T-helper 1 cell treated with Interleukin-12 subunit alpha and Interleukin-12 subunit beta and Interleukin-4 antibody, amounts not matched to agents 30 μg/mL and 1 μg/mL, for 36 hours (primary cell): Measurements from ENCODE around the gene SBK1.
A peak's percentile ranks its signal among the peaks of the same experiment; 100 is the strongest.
"Not testable (repeated sequence)": the region's sequence is repeated elsewhere in the genome, so short reads cannot be mapped to it uniquely, and the experiment has no call there.

Source experiments
- H3K27ac Mint-ChIP-seq: one replicate; pipeline ENCODE4 v1.8.0; 2021; ENCODE audit warnings: mild to moderate bottlenecking, mixed read lengths
- H3K27me3 Mint-ChIP-seq: one replicate; pipeline ENCODE4 v1.8.0; 2021; ENCODE audit warnings: low read depth, mixed read lengths
- H3K36me3 Mint-ChIP-seq: one replicate; pipeline ENCODE4 v1.8.0; 2021; ENCODE audit warnings: low read depth, mixed read lengths
- H3K4me1 Mint-ChIP-seq: one replicate; pipeline ENCODE4 v1.8.0; 2021; ENCODE audit warnings: low read depth, mixed read lengths
- H3K4me3 Mint-ChIP-seq: one replicate; pipeline ENCODE4 v1.8.0; 2021; ENCODE audit warnings: mild to moderate bottlenecking, moderate library complexity, mixed read lengths
- H3K9me3 Mint-ChIP-seq: one replicate; pipeline ENCODE4 v1.8.0; 2021; ENCODE audit warnings: mixed read lengths

The SBK1 gene

DNA sequence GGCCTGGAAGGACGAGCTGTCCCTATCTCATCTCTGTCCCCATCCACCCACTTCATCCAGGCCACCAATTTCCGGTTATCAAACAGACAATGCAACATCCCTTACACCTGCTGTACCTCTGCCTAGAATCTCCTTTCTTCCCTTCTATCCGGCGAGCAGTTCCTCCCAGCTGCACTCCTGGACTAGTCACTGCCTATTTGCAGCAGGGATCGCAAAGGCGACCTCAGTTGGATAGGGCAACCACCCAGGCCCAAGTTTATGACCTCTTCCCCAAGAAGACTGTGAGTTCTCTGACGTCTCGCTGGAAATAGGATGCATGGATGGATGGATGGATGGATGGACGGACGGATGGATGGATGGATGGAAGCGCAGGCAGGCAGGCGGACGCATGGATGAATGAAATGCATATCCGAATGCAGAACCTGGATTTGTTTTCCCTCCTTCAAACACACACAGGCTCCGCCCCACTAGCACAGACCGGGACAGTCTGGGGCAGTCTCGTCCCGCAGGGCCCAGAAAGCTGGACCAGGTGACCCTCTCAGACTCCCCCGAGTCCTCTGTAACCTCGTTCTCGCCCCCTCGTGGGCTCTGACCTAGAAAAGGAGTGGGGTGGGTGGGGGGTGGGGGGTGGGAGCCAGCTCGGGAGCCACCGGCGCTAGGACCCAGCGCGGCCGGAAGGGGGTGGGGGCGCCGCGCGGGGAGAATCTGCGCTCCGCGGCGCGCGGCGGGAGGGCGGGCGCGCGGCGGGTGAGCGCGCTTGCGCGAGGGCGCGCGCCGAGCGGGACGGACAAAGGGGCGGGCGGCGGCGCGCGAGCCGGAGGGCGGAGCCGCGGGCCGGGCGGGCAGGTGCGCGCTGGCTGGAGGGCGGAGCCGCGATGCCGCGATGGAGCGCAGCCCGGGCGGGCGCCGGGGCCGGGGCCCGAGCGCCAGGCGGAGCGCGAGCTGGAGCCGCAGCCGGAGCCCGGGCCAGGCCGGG is at the start of gene SBK1:
TSS of gene SBK1 (plus strand) at position 875 of the 976 bp plus-strand sequence. CDS start 24,867 bp downstream, outside the sequence.
- peaks cover 31% of the 10 kb centered on the region for H3K4me1 Mint-ChIP-seq

GRCh38 chr16:28249483-28249882 is 42.8 kb upstream of the SBK1 start:
- H3K4me3 Mint-ChIP-seq, H3K9me3 Mint-ChIP-seq, H3K27ac Mint-ChIP-seq, H3K4me1 Mint-ChIP-seq, H3K36me3 Mint-ChIP-seq, H3K27me3 Mint-ChIP-seq: not testable (repeated sequence)

More for the DNA sequence above, at the start of gene SBK1:
- H3K36me3 Mint-ChIP-seq = no peaks in the 10 kb centered on the region
- peak within 1 kb of the TSS; percentile 67 for H3K27ac Mint-ChIP-seq
- H3K27me3 Mint-ChIP-seq = peaks cover 28% of the 10 kb centered on the region
- peak within 1 kb of the TSS; percentile 89 for H3K4me3 Mint-ChIP-seq
- no peaks in the 10 kb centered on the region for H3K9me3 Mint-ChIP-seq

GRCh38 chr16:28250999-28251398 is 41.3 kb upstream of the SBK1 start:
- H3K27ac Mint-ChIP-seq = no peak overlapping the region
- no peaks in the 10 kb centered on the region for H3K36me3 Mint-ChIP-seq
- no peaks in the 10 kb centered on the region for H3K9me3 Mint-ChIP-seq
- no peaks in the 10 kb centered on the region for H3K4me1 Mint-ChIP-seq
- no peak overlapping the region for H3K4me3 Mint-ChIP-seq
- H3K27me3 Mint-ChIP-seq = peaks cover 4% of the 10 kb centered on the region

DNA sequence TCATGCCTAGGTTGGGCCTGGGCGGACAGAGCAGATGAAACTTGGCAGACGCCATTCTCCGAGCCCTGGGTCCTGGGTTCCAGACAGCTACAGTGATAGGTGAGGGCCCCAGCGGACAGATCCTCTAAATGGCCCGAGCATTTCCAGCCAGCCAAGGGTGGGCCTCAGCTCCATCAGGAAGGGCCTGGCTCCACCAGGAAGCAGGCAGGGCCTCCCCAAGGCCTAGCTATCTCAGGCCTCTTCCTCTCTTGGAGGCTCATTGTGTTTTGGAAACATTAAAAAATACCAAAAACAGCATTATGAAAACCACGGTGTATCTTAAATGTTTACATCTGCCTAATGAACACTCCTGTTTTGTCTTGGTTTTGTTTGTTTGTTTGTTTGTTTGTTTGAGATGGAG is 38.2 kb upstream of the SBK1 start:
- no peaks in the 10 kb centered on the region for H3K4me1 Mint-ChIP-seq
- H3K9me3 Mint-ChIP-seq = no peaks in the 10 kb centered on the region
- H3K27me3 Mint-ChIP-seq = peaks cover 4% of the 10 kb centered on the region
- no peak overlapping the region for H3K4me3 Mint-ChIP-seq
- H3K27ac Mint-ChIP-seq = no peak overlapping the region
- H3K36me3 Mint-ChIP-seq = no peaks in the 10 kb centered on the region

- H3K9me3 Mint-ChIP-seq = no peaks in the 10 kb centered on the region
- peaks cover 9% of the 10 kb centered on the region for H3K27me3 Mint-ChIP-seq
- H3K4me1 Mint-ChIP-seq = peaks cover 6% of the 10 kb centered on the region
- no peak overlapping the region for H3K4me3 Mint-ChIP-seq
- H3K27ac Mint-ChIP-seq = no peak overlapping the region
- no peaks in the 10 kb centered on the region for H3K36me3 Mint-ChIP-seq
These were observed 36.5 kb upstream of the SBK1 start for GRCh38 chr16:28255838-28256237.

GRCh38 chr16:28257256-28257655 is 35.1 kb upstream of the SBK1 start:
- H3K36me3 Mint-ChIP-seq = no peaks in the 10 kb centered on the region
- H3K27ac Mint-ChIP-seq = no peak overlapping the region
- peaks cover 6% of the 10 kb centered on the region for H3K27me3 Mint-ChIP-seq
- no peak overlapping the region for H3K4me3 Mint-ChIP-seq
- peaks cover 6% of the 10 kb centered on the region for H3K4me1 Mint-ChIP-seq
- no peaks in the 10 kb centered on the region for H3K9me3 Mint-ChIP-seq

GRCh38 chr16:28258567-28258966 is 33.8 kb upstream of the SBK1 start:
- Mint-ChIP-seq H3K9me3 (no peaks in the 10 kb centered on the region), H3K36me3 (no peaks in the 10 kb centered on the region), H3K27me3 (peaks cover 11% of the 10 kb centered on the region), H3K4me3 (no peak overlapping the region), H3K4me1 (peaks cover 6% of the 10 kb centered on the region), H3K27ac (no peak overlapping the region)

- Mint-ChIP-seq H3K27ac (no peak overlapping the region), H3K36me3 (no peaks in the 10 kb centered on the region), H3K27me3 (peaks cover 12% of the 10 kb centered on the region), H3K4me1 (peaks cover 6% of the 10 kb centered on the region), H3K4me3 (no peak overlapping the region), H3K9me3 (no peaks in the 10 kb centered on the region)
These were observed 33.1 kb upstream of the SBK1 start for GRCh38 chr16:28259091-28259780.

- Mint-ChIP-seq H3K9me3 (no peaks in the 10 kb centered on the region), H3K4me3 (no peak overlapping the region), H3K27me3 (peaks cover 16% of the 10 kb centered on the region), H3K27ac (no peak overlapping the region), H3K36me3 (no peaks in the 10 kb centered on the region), H3K4me1 (peaks cover 6% of the 10 kb centered on the region)
These were observed 32.6 kb upstream of the SBK1 start for GRCh38 chr16:28259781-28260150.

DNA sequence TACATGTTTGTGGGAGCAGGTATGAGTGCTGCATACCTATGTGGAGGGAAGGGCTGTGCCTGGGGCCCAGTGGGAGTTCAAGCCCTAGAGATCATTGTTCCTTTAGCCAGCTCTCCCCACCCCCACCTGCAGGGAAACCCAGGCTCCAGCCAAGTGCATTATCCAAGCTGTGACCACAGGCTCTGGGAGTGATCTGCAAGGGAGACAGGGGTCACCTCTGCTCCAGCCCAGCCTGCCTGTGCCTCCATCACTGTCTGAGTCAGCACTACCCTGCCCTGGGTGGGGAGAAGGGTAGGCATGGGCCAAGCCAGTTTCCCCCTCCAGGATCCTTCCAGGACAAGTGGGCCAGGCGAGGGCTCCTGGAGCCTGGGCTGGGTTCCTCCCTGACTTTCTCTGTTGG is 32.1 kb upstream of the SBK1 start:
- peaks cover 18% of the 10 kb centered on the region for H3K27me3 Mint-ChIP-seq
- H3K27ac Mint-ChIP-seq = no peak overlapping the region
- no peak overlapping the region for H3K4me3 Mint-ChIP-seq
- no peaks in the 10 kb centered on the region for H3K9me3 Mint-ChIP-seq
- no peaks in the 10 kb centered on the region for H3K36me3 Mint-ChIP-seq
- peaks cover 6% of the 10 kb centered on the region for H3K4me1 Mint-ChIP-seq

GRCh38 chr16:28261942-28262341 is 30.4 kb upstream of the SBK1 start:
- H3K36me3 Mint-ChIP-seq = no peaks in the 10 kb centered on the region

GRCh38 chr16:28263305-28263704 is 29.0 kb upstream of the SBK1 start:
- H3K27me3 Mint-ChIP-seq = peaks cover 25% of the 10 kb centered on the region
- peaks cover 7% of the 10 kb centered on the region for H3K4me1 Mint-ChIP-seq
- H3K4me3 Mint-ChIP-seq = no peak overlapping the region
- H3K27ac Mint-ChIP-seq = no peak overlapping the region
- H3K9me3 Mint-ChIP-seq = no peaks in the 10 kb centered on the region
- H3K36me3 Mint-ChIP-seq = no peaks in the 10 kb centered on the region

More at GRCh38 chr16:28261942-28262341, 30.4 kb upstream of the SBK1 start:
- peaks cover 25% of the 10 kb centered on the region for H3K27me3 Mint-ChIP-seq
- no peak overlapping the region for H3K4me3 Mint-ChIP-seq
- peaks cover 7% of the 10 kb centered on the region for H3K4me1 Mint-ChIP-seq
- no peaks in the 10 kb centered on the region for H3K9me3 Mint-ChIP-seq
- no peak overlapping the region for H3K27ac Mint-ChIP-seq

GRCh38 chr16:28264656-28265055 is 27.7 kb upstream of the SBK1 start:
- Mint-ChIP-seq H3K27ac (no peak overlapping the region), H3K36me3 (no peaks in the 10 kb centered on the region), H3K4me1 (peaks cover 5% of the 10 kb centered on the region), H3K4me3 (no peak overlapping the region), H3K9me3 (no peaks in the 10 kb centered on the region), H3K27me3 (peaks cover 25% of the 10 kb centered on the region)

GRCh38 chr16:28265822-28266221 is 26.5 kb upstream of the SBK1 start:
- H3K4me1 Mint-ChIP-seq = peaks cover 2% of the 10 kb centered on the region
- no peak overlapping the region for H3K4me3 Mint-ChIP-seq
- no peaks in the 10 kb centered on the region for H3K9me3 Mint-ChIP-seq
- no peaks in the 10 kb centered on the region for H3K36me3 Mint-ChIP-seq
- peaks cover 20% of the 10 kb centered on the region for H3K27me3 Mint-ChIP-seq
- H3K27ac Mint-ChIP-seq = no peak overlapping the region

DNA sequence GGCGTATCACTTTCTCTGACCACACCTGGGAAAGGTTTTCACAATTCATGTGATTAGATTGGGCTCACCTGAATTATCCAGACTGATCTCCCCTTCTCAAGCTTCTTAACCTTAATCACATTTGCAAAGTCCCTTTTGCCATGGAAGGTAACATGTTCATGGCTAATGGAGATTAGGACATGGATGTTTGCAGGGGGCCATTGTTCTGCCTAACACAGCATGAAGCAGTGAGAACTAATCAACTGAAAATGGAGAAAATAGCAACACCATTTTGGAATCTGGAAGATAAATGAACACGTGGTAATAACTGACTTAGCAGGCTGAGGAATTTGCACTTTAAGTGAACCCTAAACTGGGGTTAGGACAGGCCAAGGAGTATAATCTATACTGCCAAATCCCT is 25.0 kb upstream of the SBK1 start:
- Mint-ChIP-seq H3K36me3 (no peaks in the 10 kb centered on the region), H3K27me3 (peaks cover 19% of the 10 kb centered on the region), H3K4me1 (peaks cover 2% of the 10 kb centered on the region), H3K27ac (no peak overlapping the region), H3K4me3 (no peak overlapping the region), H3K9me3 (peaks cover 3% of the 10 kb centered on the region)
